ENCODE results near the gene PALD1. TPM values are rescaled to one million over a fixed set of nuclear protein-coding genes. Genes with fewer than 3 reads are reported as not detected.
A peak's percentile ranks its signal among the peaks of the same experiment; 100 is the strongest.

The PALD1 gene
- polyA plus RNA-seq, 3 donors = 0.04 to 0.11 TPM; not detected in 1

DNA sequence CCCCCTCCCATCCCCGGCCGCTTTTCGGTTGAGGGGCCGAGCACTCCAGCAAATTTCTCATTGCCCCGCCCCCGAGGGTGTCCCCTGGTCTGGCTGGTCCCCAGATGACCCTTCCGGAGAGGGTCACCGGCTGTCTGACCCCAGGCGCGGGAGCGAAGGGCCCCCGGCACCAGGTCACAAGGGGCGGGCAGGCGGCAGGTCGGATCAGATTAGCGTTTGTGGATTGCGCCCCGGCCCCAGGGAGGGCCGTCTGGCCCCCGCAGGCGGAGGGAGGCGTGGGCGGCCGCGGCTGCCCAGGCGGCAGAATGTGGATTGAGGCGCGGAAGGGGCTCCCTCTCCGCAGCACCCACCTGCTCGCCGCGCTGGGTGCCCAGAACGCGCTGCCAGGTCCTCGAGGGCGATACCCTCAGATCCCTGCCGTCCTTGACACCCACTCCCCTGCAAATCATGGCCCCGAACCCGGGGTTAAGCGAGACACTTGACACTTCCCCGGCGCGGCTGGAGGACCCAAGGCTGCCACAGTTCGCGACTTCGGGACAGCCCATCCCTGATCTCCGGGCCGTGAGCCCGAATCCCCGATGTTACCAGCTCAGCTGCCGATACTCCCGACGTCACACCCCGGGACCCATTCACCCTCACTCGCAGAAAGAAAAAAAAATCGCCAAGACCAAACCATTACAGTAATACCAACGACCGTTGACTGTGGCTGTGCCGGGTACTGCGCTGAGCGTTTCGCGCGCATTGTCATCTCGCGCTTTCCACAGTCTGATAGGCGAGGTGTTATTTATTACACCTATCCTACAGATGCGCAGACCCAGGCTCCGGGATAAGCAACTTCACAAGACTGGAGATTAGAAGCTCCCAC, 38.0 kb upstream of the PALD1 start:
- peak overlapping the region; percentile 30 for H3K4me2 ChIP-seq (replicated peaks; ENCODE audit: extremely low read depth, low read length, poor library complexity, severe bottlenecking)
- no peak overlapping the region for H2AFZ ChIP-seq (ENCODE audit: insufficient read depth, low read depth, low read length, poor library complexity, severe bottlenecking)
- WGBS (ENCODE audit: insufficient coverage) = 3% methylated on average over 67 of the region's 69 CpGs
- H3K9ac ChIP-seq (ENCODE audit: insufficient read depth, low read length, poor library complexity, severe bottlenecking) = no peak overlapping the region
- H3K36me3 ChIP-seq (replicated peaks in 1 of 2; ENCODE audit: control insufficient read depth in 1 of 2, insufficient read depth in 2 of 2, low read length in 2 of 2) = peaks cover 0 to 1% of the 10 kb centered on the region in 2 donors
- H3K9me3 Mint-ChIP-seq = peaks cover 0 to 22% (median 4%) of the 10 kb centered on the region in 7 donors
- DNase-seq = no peak
- TF ChIP-seq, protein P1, sequence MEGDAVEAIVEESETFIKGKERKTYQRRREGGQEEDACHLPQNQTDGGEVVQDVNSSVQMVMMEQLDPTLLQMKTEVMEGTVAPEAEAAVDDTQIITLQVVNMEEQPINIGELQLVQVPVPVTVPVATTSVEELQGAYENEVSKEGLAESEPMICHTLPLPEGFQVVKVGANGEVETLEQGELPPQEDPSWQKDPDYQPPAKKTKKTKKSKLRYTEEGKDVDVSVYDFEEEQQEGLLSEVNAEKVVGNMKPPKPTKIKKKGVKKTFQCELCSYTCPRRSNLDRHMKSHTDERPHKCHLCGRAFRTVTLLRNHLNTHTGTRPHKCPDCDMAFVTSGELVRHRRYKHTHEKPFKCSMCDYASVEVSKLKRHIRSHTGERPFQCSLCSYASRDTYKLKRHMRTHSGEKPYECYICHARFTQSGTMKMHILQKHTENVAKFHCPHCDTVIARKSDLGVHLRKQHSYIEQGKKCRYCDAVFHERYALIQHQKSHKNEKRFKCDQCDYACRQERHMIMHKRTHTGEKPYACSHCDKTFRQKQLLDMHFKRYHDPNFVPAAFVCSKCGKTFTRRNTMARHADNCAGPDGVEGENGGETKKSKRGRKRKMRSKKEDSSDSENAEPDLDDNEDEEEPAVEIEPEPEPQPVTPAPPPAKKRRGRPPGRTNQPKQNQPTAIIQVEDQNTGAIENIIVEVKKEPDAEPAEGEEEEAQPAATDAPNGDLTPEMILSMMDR (IDR thresholded peaks at IDR 0.05) = no peak
- intact Hi-C loops (cut with micrococcal nuclease) = no loop called here
- H4K20me1 ChIP-seq (ENCODE audit: insufficient read depth, low read length) = no peaks in the 10 kb centered on the region
- peaks cover 12% of the 10 kb centered on the region for H3K4me1 Mint-ChIP-seq
- no peak overlapping the region for H3K4me3 ChIP-seq (replicated peaks in 1 of 3; ENCODE audit: low read depth in 2 of 3, low read length in 3 of 3)
- no peaks in the 10 kb centered on the region for H3K79me2 ChIP-seq (ENCODE audit: insufficient read depth, low read length)
- H3K27me3 Mint-ChIP-seq (ENCODE audit: low read depth in 3 of 3) = peaks cover 52 to 74% (median 61%) of the 10 kb centered on the region in 3 donors
- peak overlapping the region; percentile 20 to 89 for H3K4me3 Mint-ChIP-seq
- H3K36me3 Mint-ChIP-seq = peaks cover 3 to 5% of the 10 kb centered on the region in 2 donors
- no peak overlapping the region for H3K27ac ChIP-seq (ENCODE audit: low read depth in 1 of 2, low read length in 2 of 2)
- peaks cover 0 to 18% of the 10 kb centered on the region in 2 donors for H3K9me3 ChIP-seq (replicated peaks in 1 of 2; ENCODE audit: control insufficient read depth in 1 of 2, insufficient read depth in 1 of 2, low read length in 2 of 2)
- peaks cover 7 to 14% of the 10 kb centered on the region in 2 donors for H3K4me1 ChIP-seq (ENCODE audit: control insufficient read depth in 1 of 2, insufficient read depth in 2 of 2, low read length in 2 of 2)
- H3K27ac Mint-ChIP-seq = no peak overlapping the region
- H3K27me3 ChIP-seq (ENCODE audit: control insufficient read depth in 2 of 2, insufficient read depth in 2 of 2, low read length in 2 of 2) = peaks cover 31 to 52% of the 10 kb centered on the region in 2 donors

DNA sequence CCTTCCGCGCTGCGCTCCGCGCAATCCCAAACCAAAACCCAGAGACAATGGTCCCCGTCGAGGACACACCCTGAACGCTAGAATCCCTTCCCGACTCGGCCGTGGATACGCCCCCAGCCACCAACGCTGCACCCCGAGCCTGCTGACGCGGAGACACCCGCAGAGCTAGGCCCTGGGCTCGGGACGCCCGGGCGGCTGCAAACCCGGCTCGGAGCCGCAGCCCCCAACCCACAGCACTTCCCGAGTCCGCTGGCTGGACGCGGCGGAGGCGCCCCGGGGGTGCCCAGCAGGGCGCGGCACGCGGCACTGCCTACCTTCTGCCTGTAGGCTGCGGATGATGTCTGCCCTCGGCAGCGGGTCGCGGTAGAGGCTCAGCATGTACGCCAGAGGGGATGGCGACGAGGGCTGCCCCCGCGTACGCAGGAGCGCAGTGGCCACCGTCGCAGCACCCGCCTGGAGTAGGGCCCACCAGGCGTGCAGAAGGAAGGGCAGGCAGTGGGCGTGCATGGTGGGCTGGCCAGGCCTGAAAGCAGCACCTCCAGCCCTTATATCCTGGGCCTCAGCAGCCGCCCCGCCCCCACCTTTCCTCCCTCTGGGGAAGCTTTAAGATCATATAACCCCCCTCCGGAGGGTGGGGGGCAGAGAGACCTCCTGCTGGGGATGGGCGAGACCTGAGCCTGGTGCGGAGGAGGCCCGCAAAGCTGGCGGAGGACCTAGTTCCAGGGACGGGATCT, 37.2 kb upstream of the PALD1 start, which contains the start of gene NODAL:
Gene NODAL, minus strand, starts transcription at position 521 of the 734 bp plus-strand sequence. Its CDS starts 14 bp downstream, at position 507.
- intact Hi-C loops (cut with micrococcal nuclease) = no loop called here
- no peak within 1 kb of the TSS for H3K27ac ChIP-seq (ENCODE audit: low read depth in 1 of 2, low read length in 2 of 2)
- H3K79me2 ChIP-seq (ENCODE audit: insufficient read depth, low read length) = no peaks in the 10 kb centered on the region
- H3K9me3 ChIP-seq (replicated peaks in 1 of 2; ENCODE audit: control insufficient read depth in 1 of 2, insufficient read depth in 1 of 2, low read length in 2 of 2) = peaks cover 0 to 18% of the 10 kb centered on the region in 2 donors
- Mint-ChIP-seq H3K9me3 (peaks cover 0 to 22% (median 4%) of the 10 kb centered on the region in 7 donors), H3K27me3 (ENCODE audit: low read depth in 3 of 3) (peaks cover 56 to 72% (median 64%) of the 10 kb centered on the region in 3 donors), H3K36me3 (peaks cover 0 to 2% of the 10 kb centered on the region in 2 donors), H3K27ac (no peak within 1 kb of the TSS), H3K4me3 (peak within 1 kb of the TSS; percentile 20 to 89), H3K4me1 (peaks cover 12% of the 10 kb centered on the region)
- no peak for DNase-seq
- peaks cover 31 to 52% of the 10 kb centered on the region in 2 donors for H3K27me3 ChIP-seq (ENCODE audit: control insufficient read depth in 2 of 2, insufficient read depth in 2 of 2, low read length in 2 of 2)
- TF ChIP-seq, protein P1 (IDR thresholded peaks at IDR 0.05) = no peak
- H3K9ac ChIP-seq (ENCODE audit: insufficient read depth, low read length, poor library complexity, severe bottlenecking) = no peak within 1 kb of the TSS
- H3K4me3 ChIP-seq (replicated peaks in 1 of 3; ENCODE audit: low read depth in 2 of 3, low read length in 3 of 3) = no peak within 1 kb of the TSS
- no peak within 1 kb of the TSS for H2AFZ ChIP-seq (ENCODE audit: insufficient read depth, low read depth, low read length, poor library complexity, severe bottlenecking)
- 7% methylated on average over 56 of the region's 60 CpGs for WGBS (ENCODE audit: insufficient coverage)
- H3K4me1 ChIP-seq (ENCODE audit: control insufficient read depth in 1 of 2, insufficient read depth in 2 of 2, low read length in 2 of 2) = peaks cover 7 to 14% of the 10 kb centered on the region in 2 donors
- no peaks in the 10 kb centered on the region for H4K20me1 ChIP-seq (ENCODE audit: insufficient read depth, low read length)
- no peaks in the 10 kb centered on the region for H3K36me3 ChIP-seq (replicated peaks in 1 of 2; ENCODE audit: control insufficient read depth in 1 of 2, insufficient read depth in 2 of 2, low read length in 2 of 2)
- peak within 1 kb of the TSS; percentile 30 for H3K4me2 ChIP-seq (replicated peaks; ENCODE audit: extremely low read depth, low read length, poor library complexity, severe bottlenecking)
